DMS79 treated with DMSO at 0.1 percent for 48 hours (cell line): Measurements from ENCODE around the gene PPIF.

Source experiments
- DNase-seq: peaks from one replicate; lab custom pipeline; 2025; lab: John Stamatoyannopoulos, UW

The PPIF gene

DNA sequence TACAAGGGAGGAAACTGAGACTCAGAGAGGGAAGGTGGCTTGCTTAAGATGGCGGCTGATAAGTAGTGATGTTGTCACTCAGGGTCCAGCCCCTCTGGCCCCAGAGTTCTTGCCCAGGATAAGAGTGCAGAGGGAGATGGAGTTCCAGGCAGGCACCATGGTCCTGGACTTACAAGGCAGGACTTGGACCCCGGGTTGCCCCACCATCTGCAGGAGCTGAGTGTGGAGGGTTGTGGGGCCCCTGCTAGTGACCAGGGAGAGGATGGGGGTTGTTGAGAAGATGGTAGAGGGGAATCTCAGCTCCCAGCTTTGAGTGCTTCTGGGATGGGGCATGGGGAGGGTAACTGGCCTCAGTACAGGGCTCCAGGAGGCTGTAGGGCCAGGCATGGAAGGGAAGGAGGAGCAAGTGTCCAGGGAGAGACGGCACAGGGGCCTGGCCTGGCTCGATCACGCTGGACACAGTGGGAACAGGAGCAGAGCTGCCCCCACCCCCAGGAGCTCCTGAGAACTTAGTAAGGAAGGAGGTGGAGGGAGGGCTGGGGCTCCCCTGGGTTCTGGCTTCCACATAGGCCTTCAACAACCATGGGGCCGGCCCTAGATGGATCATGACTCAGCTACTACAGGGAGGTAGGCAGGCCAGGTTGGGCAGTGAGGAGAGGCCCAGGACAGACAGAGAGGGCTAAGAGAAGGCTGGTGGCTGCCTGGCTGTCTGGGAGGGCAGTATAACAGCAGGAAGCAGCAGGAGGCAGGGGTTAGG, 28.2 kb downstream of the PPIF start:
- no peak for DNase-seq

- DNase-seq = no peak
Measured at GRCh38 chr10:79376078-79376628, 28.9 kb downstream of the PPIF start.

GRCh38 chr10:79376751-79377556, 29.7 kb downstream of the PPIF start:
- no peak for DNase-seq

GRCh38 chr10:79377557-79378382, 30.5 kb downstream of the PPIF start:
- no peak for DNase-seq

DNA sequence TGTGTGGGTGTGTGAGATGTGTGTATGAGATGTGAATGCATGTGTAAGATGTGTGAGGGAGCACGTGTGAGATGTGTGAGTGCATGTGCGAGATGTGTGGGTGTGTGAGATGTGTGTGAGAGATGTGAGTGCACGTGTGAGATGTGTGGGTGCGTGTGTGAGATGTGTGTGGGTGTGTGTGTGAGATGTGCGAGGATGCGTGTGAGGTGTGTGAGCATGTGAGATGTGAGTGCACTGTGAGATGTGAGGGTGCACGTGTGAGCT, 31.0 kb downstream of the PPIF start:
- no peak for DNase-seq

DNA sequence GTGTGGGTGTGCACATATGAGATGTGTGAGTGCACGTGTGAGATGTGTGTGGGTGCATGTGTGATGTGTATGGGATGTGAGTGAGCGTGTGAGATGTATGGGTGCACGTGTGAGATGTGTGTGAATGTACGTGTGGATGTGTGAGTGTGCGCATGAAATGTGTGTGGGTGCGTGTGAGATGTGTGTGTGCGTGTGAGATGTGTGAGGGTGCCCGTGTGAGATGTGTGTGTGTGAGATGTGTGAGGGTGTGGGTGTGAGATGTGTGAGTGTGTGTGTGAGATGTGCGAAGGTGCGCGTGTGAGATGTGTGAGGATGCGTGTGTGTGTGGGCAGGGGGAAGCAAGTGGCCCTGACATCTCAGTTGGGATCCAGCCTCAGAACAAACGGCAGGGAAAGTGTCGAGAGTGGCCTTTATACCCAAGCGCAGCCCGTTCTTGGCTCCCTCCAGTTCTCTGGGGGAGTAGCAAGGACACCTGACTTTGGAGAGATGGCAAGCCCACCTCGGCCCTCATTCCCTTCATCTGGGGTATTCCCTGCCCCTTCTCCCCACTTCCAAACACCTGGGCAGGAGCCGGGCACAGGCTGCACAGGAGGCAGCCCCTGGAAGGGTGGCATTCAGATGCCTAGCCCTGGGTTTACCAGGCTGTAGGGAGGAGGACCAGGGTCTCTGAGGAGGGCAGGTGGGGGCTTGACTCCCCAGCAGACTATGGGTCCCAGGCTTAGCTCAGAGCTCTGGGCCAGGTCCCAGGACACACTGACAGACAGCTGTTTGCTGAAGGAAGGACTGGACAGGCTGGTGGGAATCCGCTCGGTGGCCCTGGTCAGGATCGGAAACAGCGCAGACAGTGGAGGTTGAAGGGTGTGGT, 31.6 kb downstream of the PPIF start:
- DNase-seq = no peak

DNA sequence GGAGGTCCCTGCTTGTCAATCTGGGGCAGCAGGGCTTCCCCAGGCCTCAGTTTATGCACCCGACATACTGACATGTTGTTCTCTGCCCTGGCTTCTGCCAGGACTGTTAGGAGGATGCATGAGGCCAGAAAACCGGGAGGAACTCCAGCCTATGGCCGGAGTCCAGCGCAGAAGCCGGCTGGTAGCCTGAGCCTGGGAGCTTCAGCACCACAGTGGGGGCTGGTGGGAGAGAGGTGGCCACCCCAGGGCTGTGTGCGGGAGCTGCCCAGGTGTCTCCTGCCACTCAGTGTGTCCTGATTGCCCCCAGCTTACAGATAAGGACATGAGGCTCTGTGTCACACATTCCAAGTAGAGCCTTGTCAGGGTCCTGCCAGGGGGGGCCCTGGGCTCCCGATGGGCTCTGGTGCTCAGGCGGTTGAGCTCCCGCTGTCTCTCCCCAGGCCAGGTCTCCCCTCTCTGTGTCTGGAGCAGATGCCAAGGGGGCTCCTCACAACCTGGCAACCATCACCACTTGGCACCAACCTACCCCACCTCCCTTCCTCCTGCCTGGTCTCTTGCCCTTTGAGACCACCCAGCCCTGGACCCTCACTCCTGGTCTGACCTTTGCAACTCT, 32.3 kb downstream of the PPIF start:
- DNase-seq = no peak

DNA sequence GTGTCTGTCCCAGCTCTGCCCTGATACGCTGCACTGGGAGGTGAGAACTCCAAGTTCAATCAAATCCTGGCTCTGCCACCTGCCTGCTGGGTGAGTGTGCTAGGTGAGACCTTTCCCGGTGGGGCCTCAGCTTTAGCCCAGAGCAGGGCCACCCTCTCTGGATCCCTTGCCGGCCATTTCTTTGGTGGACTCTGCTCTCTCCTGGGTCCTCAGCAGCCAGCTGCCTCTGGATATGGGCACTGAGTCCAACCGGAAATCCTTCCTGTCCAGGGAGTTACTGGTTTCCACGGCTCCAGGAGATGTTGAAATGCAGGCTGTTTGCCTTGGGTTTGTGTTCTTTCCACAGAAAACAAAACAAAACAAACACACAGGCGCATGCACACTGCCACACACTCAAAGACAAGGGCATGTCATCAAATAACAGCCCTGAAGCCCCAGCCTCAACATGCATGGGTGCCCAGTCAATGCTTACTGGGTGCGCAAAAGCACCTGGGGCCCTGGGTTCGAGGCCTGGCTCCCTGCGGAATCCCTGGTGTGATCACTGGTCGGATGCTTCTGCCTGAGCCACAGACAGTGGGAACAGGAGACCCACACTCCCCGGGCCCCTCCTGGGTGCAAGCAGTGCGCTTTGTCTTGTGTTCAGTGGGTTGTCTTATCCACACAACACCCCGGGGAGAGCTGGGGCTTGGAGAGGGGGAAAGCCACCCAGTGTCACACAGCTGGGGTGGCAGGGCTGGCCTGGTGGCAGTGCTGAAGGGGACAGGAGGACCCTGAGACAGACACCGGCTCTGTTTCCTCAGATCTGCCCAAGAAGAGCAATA, 33.1 kb downstream of the PPIF start:
- DNase-seq = no peak

DNA sequence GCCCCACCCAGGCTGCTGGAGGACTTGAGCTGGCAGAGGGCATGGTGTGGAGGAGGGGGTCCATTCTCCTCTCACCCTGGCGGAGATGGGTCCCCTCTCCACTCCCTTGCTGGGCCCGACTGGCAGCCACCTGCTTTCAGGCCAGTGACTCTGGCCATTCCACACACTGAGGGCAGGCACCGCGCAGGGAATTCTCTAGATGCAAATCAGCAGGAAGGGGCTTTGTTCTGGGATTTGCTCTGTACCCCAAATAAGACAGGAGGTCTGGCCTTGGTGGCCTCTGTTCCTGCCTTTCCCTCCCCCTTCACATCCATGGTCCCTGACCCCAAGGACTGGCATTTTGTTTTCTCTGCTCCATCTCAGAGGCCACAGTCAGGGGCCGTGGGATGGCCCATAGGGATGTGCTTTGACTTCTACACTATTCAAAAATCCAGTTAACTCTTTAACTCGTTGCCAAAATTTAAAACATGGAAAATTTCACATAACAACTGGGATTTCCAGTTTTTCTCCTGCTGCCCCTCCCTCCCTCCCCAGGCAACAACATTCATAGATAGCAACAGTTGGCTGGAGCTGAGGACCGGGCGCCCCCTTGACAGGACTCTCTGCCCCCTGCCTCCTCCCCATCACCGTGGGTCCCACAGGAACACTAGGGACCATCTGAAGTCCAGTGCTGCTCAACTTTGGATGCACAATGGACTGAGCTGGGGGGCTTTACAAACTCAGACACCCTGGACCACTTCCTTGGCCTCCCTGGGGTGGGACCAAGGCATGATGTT, 33.9 kb downstream of the PPIF start:
- DNase-seq = no peak

GRCh38 chr10:79381804-79382221, 34.5 kb downstream of the PPIF start:
- DNase-seq = no peak

- DNase-seq = no peak
Measured at GRCh38 chr10:79382491-79382941, 35.2 kb downstream of the PPIF start.

DNA sequence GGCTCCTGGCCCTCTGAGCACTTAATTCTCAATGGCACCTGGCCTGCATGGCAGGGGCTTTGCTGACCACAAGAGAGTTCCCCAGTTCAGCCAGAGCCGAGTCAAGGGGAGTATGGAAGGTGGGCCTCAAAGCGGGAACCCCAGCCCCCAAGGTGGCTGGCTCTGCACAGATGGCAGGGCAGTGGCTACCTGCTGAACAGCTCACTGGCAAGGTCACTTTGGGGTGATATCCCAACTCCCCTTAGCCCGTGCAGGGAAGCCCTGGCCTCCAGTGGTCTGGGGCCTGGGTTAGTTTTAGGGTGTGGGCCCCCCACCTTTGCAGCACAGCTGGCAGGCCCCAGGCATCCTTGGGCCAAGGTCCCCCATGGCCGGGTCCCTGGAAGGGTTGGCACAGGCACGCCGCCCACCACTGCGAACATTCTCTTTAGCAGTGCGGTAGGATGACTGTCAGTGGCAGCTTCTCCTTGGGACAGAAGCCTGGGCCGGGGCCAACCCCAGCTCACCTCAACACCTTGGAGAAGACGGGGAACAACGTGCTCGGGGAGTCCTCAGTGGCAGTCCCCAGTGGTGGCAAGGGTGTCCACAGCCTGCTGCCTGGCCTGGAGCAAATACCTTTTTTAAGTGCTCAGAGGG, 36.8 kb downstream of the PPIF start:
- no peak for DNase-seq

- no peak for DNase-seq
Measured at GRCh38 chr10:79384773-79385391, 37.6 kb downstream of the PPIF start.

DNA sequence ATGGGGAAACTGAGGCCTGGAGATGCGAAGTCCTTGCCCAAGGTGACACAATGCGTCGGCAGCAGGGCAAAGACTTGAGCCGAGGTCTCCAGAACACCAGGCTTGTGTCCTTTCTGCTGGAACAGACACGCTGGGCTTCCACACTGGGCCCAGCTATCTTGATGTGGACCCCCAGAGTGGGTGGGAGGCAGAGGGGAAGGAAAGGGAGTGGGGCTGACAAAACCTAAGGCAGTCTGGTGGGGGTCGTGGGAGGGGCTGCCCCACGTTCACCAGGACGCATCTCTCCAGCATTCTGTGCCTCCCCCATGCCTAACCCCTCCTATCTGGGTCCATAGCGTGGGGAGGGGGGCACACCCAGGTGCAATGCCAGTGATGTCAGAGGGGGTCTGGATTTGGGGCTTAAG, 38.1 kb downstream of the PPIF start:
- no peak for DNase-seq

DNA sequence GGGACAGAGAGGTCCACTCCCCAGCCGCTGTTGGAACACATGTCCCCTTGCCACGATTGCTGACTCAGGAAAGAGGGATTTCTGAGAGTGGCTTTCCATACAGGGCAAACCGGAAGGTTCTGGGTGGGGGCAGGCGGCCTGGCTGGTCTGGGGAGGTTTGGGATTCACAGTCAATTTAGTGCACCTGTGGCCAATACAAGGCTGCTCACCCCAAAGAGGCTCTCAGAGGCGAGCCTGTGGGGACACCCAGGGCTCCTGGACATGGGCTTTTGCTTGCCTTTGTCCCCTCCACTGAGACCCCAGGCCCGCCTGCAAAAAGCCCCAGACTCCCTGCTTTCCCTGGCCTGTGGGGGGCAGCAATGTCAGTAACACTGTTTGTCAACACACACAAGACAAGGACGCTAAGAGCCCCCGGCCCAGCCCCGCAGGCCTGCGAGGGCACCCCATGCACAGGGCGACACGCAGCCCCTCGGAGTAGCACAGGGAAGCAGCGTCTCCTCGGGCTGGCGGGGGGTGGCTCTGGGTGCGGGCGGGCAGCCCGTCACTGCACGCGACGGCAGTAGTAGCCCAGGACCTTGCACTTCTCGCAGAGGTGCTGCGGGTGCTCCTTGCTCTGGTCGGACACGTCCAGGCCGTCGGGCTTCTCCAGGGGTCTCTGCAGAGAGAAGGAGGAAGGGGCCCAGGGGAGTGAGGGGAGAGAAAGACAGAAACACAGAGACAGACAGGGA, 38.7 kb downstream of the PPIF start:
- DNase-seq = no peak

DNA sequence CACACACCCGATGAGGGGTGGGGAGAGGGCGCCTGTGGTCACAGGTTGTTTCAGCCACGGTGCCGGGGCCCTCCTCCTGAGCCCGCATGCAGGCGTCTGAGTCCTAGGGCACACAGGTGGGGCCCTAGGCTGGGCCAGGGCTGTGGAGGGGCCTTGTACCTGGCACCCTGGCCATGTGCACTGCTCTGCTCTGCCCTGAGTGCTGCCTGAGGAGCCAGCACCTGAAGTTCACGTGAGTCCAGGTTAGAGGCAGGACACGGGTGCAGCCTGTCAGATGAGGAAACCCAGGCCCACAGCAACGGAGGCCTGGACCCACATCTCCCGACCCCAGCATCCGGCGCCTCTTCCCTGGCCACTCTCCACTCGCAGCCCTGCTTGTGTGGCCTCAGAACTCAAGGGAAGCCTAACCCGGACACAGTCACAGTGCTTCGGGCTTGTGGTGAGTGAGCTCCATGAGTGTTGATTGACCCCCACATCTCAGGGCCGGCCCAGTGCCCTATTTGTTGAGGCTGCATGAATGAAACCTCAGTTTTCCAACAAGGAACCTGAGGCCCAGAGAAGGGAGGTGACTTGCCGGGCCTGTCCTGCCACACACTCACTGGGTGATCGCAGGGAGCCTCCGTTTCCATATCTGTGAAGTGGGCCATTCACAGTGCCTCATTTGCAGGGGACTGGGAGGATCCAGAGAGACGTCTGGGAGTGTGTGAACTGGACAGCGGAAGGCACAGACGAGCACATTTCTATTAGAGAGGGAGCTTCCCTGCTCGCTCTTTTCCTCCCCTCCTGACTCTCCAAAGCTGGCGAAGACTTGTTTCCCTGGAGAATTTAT, 39.6 kb downstream of the PPIF start:
- no peak for DNase-seq

GRCh38 chr10:79387466-79387973, 40.3 kb downstream of the PPIF start:
- DNase-seq = no peak
